ENCODE data around the gene ADGRF3. TPM values are rescaled to one million over a fixed set of nuclear protein-coding genes. Genes with fewer than 3 reads are reported as not detected.
"Not testable (repeated sequence)": the region's sequence is repeated elsewhere in the genome, so short reads cannot be mapped to it uniquely, and the experiment has no call there.

The ADGRF3 gene
- total and polyA plus RNA-seq, 2 of the 13 experiments (the other 11 are each of a cell fraction or from before 2014, with no cell fraction given), result 0.40 to 1.5 TPM

DNA sequence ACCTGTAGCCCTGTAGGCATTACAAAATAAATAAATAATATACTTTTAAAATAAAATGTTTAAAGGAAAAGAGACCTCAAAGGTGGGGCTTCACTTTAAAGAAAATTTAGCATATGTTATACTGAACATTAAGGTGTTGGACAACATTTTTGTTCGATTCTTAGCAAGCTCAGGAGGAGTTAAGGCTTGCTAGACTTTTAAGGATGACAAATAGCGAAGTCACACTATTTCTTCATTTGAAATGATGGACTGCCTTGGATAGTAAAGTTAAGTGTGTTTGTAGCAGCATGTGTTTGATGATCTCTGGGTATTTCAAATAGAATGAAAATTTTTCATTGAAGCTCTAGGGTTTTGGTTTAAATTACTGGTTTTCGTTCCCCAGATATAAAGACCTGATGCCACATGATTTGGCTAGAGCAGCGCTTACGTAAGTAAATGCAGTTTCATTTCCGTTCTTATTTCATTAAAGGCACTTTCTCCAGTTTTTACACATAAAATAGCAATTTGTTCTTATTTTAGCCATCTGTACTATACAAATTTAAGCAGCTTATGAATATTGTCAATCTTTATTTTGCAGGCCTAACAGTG is 76.9 kb downstream of the ADGRF3 start:
- no peak for FAIRE-seq
- no peak overlapping the region for H3K9ac ChIP-seq (ENCODE audit: insufficient read depth, low read depth, low read length)
- H3K4me2 ChIP-seq (ENCODE audit: low read depth, low read length), result no peak overlapping the region
- no peak overlapping the region for H2AFZ ChIP-seq (ENCODE audit: low read length)
- no peaks in the 10 kb centered on the region for H4K20me1 ChIP-seq (ENCODE audit: insufficient read depth, low read length)
- H3K27ac ChIP-seq (ENCODE audit: extremely low read length, insufficient read depth, low read length), result no peak overlapping the region
- no peaks in the 10 kb centered on the region for H3K27me3 ChIP-seq (ENCODE audit: control insufficient read depth in 1 of 2, insufficient read depth in 2 of 2, low read length in 2 of 2)
- 94% methylated on average over 6 of the region's 6 CpGs for WGBS (ENCODE audit: low lambda C conversion rate)
- no peak for DNase-seq (ENCODE audit: low spot score)
- ChIA-PET CTCF (ENCODE audit: low intra/inter-chr PET ratio, low total read pairs) (no interaction called here), POLR2A (interaction anchor here (1.2 kb wide), 1 partner anchor 23 kb away, joined by 3 read pairs; no protein-coding TSS in a partner anchor)
- H3K36me3 ChIP-seq (replicated peaks in 1 of 2; ENCODE audit: control insufficient read depth in 1 of 2, insufficient read depth in 2 of 2, low read length in 2 of 2), result peaks cover 11 to 30% of the 10 kb centered on the region in 2 experiments; a peak in 4 of 5 replicates
- no peak overlapping the region for H3K4me3 ChIP-seq (replicated peaks in 1 of 3; ENCODE audit: insufficient read depth in 1 of 3, low read depth in 2 of 3, low read length in 3 of 3)
- H3K79me2 ChIP-seq (ENCODE audit: insufficient read depth, low read length), result no peaks in the 10 kb centered on the region
- H3K4me1 ChIP-seq (ENCODE audit: insufficient read depth, low read length), result peaks cover 14% of the 10 kb centered on the region
- ATAC-seq, result no peak
- in situ Hi-C loops (cut with HindIII; ENCODE audit: extremely low pct_ligation_motif_present, low pct_unique_long_range_greater_than_20kb) (no loop called here), intact Hi-C loops (cut with micrococcal nuclease; ENCODE audit: unreplicated experiment) (no loop called here)
- BruUV-seq (replicated peaks), result no TSS peak
- no peaks in the 10 kb centered on the region for H3K9me3 ChIP-seq (ENCODE audit: low read length)
- TF ChIP-seq ZXDC (CRISPR knock-in tag; IDR thresholded peaks at IDR 0.05), result no peak

- over 99% methylated on average over 12 of the region's 12 CpGs for WGBS (ENCODE audit: low lambda C conversion rate)
- BruUV-seq (replicated peaks); FAIRE-seq; H4K20me1 ChIP-seq (ENCODE audit: insufficient read depth, low read length); H3K4me2 ChIP-seq (ENCODE audit: low read depth, low read length); H2AFZ ChIP-seq (ENCODE audit: low read length); CTCF ChIA-PET (ENCODE audit: low intra/inter-chr PET ratio, low total read pairs); H3K4me1 ChIP-seq (ENCODE audit: insufficient read depth, low read length); H3K27ac ChIP-seq (ENCODE audit: extremely low read length, insufficient read depth, low read length); H3K4me3 ChIP-seq (replicated peaks in 1 of 3; ENCODE audit: insufficient read depth in 1 of 3, low read depth in 2 of 3, low read length in 3 of 3); H3K9me3 ChIP-seq (ENCODE audit: low read length); in situ Hi-C loops (cut with HindIII; ENCODE audit: extremely low pct_ligation_motif_present, low pct_unique_long_range_greater_than_20kb); POLR2A ChIA-PET; H3K27me3 ChIP-seq (ENCODE audit: control insufficient read depth in 1 of 2, insufficient read depth in 2 of 2, low read length in 2 of 2); H3K9ac ChIP-seq (ENCODE audit: insufficient read depth, low read depth, low read length); DNase-seq (ENCODE audit: low spot score); H3K79me2 ChIP-seq (ENCODE audit: insufficient read depth, low read length); intact Hi-C loops (cut with micrococcal nuclease; ENCODE audit: unreplicated experiment); ATAC-seq: not testable (repeated sequence)
- H3K36me3 ChIP-seq (replicated peaks in 1 of 2; ENCODE audit: control insufficient read depth in 1 of 2, insufficient read depth in 2 of 2, low read length in 2 of 2), result peaks cover 9 to 35% of the 10 kb centered on the region in 2 experiments; a peak in 4 of 5 replicates
These were observed 77.8 kb downstream of the ADGRF3 start for GRCh38 chr2:26268670-26269385.
